ENCODE measurements around the gene CDH5.

DNA sequence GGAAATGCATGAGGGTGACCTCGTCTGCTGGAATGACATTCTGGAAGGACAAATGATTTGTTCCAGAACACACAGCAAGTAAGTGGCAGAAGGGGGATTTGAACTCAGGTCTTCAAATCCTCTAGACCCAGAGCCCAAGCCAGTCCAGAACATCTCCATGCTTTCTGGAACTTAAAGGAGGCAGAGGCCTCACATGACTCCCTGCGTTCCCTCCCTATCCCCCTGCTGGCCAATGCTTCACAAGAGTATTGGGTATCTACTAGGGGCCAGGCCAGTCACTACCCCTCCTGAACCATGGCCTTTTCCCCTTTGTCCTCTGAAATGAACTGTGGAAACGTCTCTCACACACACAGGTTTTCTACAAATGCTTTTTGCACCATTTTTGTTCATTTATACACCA lies 53.0 kb downstream of the CDH5 start:
- no peak for TF ChIP-seq TAF1 (IDR thresholded peaks at IDR 0.05; ENCODE audit: low read depth)
- no peak for TF ChIP-seq TCF12 (IDR thresholded peaks at IDR 0.05; ENCODE audit: low read depth)
- TF ChIP-seq EGR1 (IDR thresholded peaks at IDR 0.05) = no peak
- TF ChIP-seq YY1 (IDR thresholded peaks at IDR 0.05; ENCODE audit: low read depth) = no peak
- TF ChIP-seq CREB1 (IDR thresholded peaks at IDR 0.05; ENCODE audit: low read depth) = no peak
- no peak for TF ChIP-seq FOXM1 (IDR thresholded peaks at IDR 0.05; ENCODE audit: borderline replicate concordance, low read depth)
- no peak for TF ChIP-seq ZBTB7A (IDR thresholded peaks at IDR 0.05; ENCODE audit: low read depth)
- TF ChIP-seq, protein P1, sequence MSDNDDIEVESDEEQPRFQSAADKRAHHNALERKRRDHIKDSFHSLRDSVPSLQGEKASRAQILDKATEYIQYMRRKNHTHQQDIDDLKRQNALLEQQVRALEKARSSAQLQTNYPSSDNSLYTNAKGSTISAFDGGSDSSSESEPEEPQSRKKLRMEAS (IDR thresholded peaks at IDR 0.05) = no peak
- TF ChIP-seq EP300 (IDR thresholded peaks at IDR 0.05; ENCODE audit: borderline replicate concordance) = no peak
